HG02588 (cell line): ENCODE measurements around the gene NRL.

Experiments used
- ATAC-seq: cut with Tn5 transposase; IDR thresholded peaks from one replicate; pipeline ENCODE4 v1.9.1; 2021; ENCODE audit warnings: mild to moderate bottlenecking, moderate library complexity; ENCODE audit not compliant: unreplicated experiment

Gene NRL

GRCh38 chr14:24100982-24101494 is 13.7 kb downstream of the NRL start:
- ATAC-seq, result no peak

- ATAC-seq, result no peak
Measured at GRCh38 chr14:24100197-24100981, 14.4 kb downstream of the NRL start.

DNA sequence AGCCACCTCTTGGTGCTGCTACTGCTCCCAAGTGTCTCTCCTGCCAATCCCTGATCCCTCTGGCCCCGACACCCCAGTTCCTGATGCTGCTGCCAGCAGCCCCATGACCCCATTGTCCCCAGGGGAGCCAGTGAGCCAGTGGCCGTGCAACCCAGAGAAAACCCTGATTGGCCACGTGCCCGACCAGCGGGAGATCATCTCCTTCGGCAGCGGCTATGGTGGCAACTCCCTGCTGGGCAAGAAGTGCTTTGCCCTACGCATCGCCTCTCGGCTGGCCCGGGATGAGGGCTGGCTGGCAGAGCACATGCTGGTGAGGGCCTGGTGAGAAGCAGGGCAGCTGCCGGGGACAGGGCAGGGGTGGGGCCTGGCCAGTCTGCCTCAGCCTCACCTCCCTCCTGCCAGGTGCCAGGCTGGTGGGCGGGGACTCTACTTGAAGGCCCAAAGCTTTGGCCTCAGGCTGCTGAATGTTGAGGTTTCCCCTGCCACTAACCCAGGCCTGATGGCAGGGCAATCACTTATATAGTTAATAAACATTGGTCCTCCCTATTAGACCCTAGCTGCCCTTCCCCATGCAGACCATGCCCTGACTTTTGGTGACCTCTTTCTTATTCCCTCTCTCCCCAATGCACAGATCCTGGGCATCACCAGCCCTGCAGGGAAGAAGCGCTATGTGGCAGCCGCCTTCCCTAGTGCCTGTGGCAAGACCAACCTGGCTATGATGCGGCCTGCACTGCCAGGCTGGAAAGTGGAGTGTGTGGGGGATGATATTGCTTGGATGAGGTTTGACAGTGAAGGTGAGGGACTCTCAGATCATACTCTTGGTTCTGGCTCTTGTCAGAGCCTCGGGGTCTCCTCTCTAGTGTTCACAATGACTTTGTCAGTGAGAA is 15.6 kb downstream of the NRL start:
- ATAC-seq, result no peak

DNA sequence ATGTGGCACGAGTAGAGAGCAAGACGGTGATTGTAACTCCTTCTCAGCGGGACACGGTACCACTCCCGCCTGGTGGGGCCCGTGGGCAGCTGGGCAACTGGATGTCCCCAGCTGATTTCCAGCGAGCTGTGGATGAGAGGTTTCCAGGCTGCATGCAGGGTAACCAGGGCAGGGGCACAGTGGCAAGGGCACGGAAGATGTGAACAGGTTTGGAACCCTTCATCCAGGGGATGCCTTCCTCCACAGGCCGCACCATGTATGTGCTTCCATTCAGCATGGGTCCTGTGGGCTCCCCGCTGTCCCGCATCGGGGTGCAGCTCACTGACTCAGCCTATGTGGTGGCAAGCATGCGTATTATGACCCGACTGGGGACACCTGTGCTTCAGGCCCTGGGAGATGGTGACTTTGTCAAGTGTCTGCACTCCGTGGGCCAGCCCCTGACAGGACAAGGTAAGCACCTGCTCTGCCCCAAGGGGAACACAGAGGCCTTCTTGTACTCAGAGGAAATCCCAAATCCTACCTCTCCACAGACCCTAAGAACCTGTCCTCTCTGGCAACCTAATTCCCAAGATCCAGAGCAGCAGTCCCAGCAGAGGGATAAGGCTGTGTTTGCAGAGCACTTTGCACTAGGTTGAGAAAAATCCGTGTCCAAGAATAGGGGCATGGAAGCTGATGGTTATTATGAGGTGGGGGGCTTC is 16.4 kb downstream of the NRL start:
- no peak for ATAC-seq

DNA sequence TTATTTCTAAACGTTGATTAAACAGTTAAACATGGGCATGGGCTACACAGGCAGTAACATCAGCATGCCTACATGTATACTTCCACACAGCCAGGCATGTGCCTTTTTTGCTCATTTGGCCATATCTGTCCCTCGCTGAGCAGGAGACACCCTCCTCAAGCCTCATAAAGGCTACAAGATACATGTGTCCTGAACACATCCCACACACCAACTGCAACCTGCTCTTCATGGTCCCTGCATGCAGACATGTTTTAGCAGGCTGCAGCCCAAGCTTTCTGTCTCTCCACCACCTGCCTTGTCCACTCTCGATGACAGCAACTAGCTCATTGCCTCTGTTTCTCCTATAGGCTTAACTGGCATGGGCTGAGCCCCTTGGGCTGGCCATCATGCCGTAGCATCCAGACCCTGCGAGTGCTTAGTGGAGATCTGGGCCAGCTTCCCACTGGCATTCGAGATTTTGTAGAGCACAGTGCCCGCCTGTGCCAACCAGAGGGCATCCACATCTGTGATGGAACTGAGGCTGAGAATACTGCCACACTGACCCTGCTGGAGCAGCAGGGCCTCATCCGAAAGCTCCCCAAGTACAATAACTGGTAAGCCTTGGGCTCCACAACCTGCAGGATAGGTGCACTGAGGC is 18.1 kb downstream of the NRL start:
- ATAC-seq, result no peak

DNA sequence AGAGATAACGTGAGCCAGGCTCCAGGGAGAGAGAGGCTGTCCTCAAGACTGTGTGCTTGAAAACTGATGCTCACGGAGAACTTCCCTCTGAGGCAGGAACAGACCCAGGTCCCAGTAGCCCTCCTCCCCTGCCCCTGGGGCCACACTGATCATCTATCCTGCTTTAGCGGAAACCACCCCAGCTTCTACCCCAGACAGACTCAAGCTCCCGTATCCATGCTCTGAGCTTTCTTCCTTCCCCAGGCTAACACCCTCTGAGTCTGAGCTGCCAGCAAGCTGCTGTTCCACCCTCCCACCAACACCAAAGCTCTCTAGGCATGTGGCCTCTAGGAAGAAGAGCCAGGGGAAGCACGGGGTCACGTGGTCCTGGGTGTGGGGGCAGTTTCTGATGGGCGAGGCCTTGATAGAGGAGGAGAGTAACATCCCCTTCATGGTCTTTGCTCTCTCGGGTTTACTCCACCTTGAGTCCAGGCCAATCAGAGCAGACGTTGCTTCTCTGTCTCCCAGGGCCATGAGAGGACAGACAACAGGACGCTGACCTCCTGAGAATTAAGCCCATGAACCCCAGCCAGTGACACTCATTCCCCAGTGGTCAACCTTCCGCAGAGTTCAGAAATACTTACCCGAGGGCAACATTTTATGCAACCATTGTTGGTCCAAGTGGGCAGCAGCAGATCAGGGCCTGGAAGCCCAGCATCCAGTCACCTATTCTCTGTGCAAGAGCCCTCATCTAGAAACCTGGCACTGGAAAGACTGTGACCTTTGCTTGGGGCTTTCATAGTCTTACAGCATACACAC is 19.3 kb downstream of the NRL start:
- ATAC-seq, result peak; percentile 53

- ATAC-seq, result no peak
Measured at GRCh38 chr14:24094841-24095270, 19.9 kb downstream of the NRL start.

DNA sequence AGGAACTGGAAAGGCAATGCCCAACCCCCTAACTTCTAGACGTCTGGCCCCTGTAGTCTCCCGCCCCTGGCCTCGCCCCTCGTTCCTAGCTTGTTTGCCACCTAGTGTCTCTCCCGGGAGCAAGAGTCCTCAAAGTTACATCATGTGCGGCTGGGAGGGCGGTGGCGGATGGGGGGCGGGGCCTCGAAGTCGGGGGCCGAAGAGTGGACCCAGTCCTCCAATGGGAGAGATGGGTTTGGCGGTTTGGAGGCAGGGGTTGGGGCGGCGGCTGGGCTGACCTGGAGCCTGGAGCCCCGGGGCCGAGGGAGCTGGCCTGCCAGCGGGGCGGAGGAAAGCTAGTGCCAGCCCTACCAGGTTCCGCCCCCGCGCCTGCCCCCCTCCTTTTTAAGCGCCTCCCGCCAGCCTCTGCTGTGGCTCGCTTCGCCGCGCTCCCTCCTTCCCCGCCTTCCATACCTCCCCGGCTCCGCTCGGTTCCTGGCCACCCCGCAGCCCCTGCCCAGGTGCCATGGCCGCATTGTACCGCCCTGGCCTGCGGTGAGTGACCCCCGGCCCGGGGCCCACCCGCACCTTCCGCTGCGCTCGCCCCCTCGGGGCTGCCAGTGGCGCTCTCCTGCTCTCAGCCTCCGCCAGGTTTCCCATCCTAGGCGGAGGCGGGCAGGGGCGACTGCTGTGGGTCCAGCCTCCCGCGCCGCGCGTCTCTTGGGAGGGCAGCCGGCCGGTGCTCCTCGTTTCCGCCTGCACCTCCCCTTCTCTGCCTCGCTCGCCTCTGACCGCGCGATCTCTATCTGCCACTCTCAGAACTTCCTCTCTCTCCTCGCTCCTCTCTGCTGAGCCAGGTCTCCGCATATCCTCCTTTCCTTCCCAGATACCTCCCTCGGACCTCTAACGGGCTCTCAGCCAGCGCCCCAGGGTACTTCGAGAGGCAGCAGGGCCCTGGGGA is 20.6 kb downstream of the NRL start, which contains the start of gene PCK2:
Gene PCK2, plus strand, starts transcription at position 411 of the 940 bp plus-strand sequence. Its CDS starts 95 bp downstream, at position 506.
- ATAC-seq, result peak; percentile 45

GRCh38 chr14:24093207-24093900 is 21.4 kb downstream of the NRL start:
- ATAC-seq, result no peak

DNA sequence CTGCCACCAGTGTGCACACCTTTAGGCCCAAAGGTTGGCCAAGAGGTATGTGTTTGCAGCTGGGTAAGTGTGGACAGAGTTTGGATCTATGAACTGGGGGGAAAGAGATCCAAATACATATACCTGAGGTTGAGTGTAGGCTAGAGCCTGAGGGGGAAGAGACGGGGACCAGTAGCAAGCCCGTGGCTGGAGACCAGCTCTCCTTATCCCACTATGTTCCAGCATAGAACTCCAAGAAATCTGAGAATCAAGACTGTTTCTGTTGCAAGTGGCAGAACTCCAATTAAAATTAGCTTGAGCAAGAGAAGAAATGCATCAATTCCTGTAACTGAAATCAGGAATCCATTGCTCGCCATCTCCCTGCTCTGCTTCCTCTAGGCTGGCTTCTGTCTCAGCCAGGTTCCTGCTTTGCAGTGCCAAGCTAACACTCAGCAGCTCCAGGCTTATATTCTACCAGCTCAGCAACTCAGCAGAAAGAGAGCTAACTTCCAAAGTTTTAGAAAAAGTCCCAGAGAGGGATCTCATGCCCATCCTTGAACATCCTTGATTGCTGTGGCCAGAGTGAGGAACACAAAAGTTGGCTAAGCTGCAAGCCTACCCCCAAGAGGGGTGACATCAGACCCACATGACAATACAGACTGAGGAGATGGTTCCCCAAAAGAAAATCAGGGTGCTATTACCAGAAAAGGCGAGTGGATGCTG is 22.1 kb downstream of the NRL start:
- ATAC-seq, result no peak

- ATAC-seq, result no peak
Measured at GRCh38 chr14:24092110-24092504, 22.6 kb downstream of the NRL start.

DNA sequence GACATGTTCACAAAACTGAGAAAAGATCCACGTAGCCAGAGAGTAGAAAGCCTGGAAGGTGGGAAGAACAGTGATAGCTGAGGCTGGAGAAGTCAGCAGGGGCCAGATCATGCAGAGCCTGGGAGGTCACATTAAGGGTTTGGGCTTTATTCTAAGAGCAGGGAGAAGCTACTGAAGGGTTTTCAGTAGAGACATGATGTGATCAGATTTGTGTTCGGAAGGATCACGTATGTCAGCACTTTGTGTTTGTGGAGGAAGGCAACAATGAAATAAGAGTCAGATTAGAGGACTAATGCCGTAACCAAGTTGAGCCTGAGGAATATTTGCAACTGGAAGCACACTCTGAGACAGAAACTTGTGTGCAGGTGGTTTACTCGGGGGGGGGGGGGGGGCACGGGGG is 24.9 kb downstream of the NRL start:
- no peak for ATAC-seq

DNA sequence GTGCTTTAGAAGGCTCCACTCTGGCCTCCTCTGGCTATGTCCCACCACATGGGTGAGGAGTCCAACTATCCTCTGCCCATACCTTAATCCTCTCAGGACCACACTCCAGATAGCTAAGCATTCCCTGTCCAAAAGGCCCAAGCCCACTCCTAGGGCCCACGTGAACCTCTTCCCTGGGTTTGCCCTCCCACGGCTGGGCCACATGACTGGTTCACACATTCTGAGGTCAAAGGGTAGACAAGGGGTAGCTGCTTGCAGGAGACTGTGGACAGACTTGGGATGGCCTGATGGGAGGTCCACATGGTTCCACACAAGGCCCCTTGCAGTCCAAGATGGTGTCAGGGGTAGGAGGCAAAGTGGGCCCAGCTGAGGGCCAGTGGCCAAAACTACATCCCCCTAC is 26.7 kb downstream of the NRL start:
- no peak for ATAC-seq

GRCh38 chr14:24087004-24087403 is 27.7 kb downstream of the NRL start:
- ATAC-seq, result no peak

DNA sequence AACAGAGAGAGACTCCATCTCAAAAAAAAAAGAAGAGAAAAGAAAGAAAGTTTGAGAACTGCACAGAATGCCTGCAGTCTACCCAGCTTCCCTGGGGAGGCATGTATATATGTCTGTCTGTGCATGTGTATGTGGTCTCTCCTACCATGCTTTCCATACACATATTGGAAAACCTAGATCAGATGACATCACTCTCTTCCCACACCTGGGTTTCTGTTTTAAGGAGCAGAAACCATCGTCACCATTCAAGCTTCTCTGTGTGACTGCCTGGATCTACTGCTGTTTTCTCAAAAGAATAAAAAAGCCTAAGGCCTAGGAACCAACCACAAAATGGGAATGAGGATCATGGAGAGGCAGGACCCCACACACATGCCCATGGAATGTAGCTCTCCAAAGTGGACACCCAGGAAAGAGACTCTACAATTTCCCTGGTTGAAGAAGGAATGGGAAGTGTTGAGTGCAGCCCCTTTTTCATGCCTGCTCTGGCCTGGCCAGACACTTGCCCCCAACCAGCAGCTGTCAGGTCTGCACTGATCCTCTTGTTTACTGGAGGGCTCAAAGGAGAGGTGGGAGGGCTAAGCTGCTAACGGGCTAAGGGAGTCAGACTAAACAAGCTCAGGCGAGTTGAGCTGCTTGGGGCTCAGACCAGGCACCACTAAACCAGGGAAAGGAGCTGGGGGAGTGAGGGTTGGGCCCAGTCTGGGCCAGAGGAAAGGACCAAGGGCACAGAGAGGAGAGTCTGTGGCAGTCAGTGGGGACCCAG is 28.4 kb downstream of the NRL start:
- no peak for ATAC-seq

DNA sequence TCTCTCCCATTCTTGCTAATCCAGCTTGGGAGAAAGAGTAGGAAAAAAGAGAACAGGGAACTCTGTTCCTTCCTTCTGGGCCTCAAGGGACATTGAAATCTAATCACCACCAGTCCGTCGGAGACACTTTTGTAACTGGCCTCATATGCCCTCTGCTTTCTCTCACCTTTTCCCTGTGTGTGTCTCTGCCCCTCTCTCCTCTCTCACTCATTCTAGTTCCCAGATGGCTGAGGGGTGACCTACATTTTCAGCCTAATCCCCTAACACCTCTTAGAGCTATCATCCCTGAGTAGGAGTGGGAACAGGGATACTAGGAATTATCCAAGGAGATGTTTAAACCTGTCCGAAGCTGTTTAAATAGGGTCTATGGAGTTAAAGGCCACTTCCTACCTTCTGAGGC is 29.5 kb downstream of the NRL start:
- ATAC-seq, result no peak

- no peak for ATAC-seq
Measured at GRCh38 chr14:24084440-24084839, 30.3 kb downstream of the NRL start.
